SKM-1 (cell line): ENCODE results near the gene PTPRD.

Experiments
- DNase-seq: peaks from one replicate; lab custom pipeline; 2025; ENCODE audit not compliant: unreplicated experiment; lab: John Stamatoyannopoulos, UW

Gene PTPRD

GRCh38 chr9:8666060-8666459, 1946.7 kb downstream of the PTPRD start:
- no peak for DNase-seq

- peak; percentile 71 for DNase-seq
Observed at GRCh38 chr9:8660383-8660782, 1952.4 kb downstream of the PTPRD start.

GRCh38 chr9:8659108-8659507, 1953.7 kb downstream of the PTPRD start:
- no peak for DNase-seq

- DNase-seq = no peak
Observed at GRCh38 chr9:8655071-8655470, 1957.7 kb downstream of the PTPRD start.

GRCh38 chr9:8653855-8654254, 1958.9 kb downstream of the PTPRD start:
- peak; percentile 35 for DNase-seq

- no peak for DNase-seq
Observed at GRCh38 chr9:8653111-8653510, 1959.7 kb downstream of the PTPRD start.

- DNase-seq = no peak
Observed at GRCh38 chr9:8652255-8652654, 1960.5 kb downstream of the PTPRD start.

- no peak for DNase-seq
Observed at GRCh38 chr9:8651846-8652215, 1961.0 kb downstream of the PTPRD start.

GRCh38 chr9:8651070-8651845, 1961.5 kb downstream of the PTPRD start:
- no peak for DNase-seq

- DNase-seq = no peak
Observed at GRCh38 chr9:8649807-8650206, 1963.0 kb downstream of the PTPRD start.

GRCh38 chr9:8649160-8649559, 1963.6 kb downstream of the PTPRD start:
- DNase-seq = no peak

GRCh38 chr9:8648271-8648845, 1964.4 kb downstream of the PTPRD start:
- no peak for DNase-seq

- no peak for DNase-seq
Observed at GRCh38 chr9:8647824-8648223, 1965.0 kb downstream of the PTPRD start.

GRCh38 chr9:8644571-8644970, 1968.2 kb downstream of the PTPRD start:
- no peak for DNase-seq

GRCh38 chr9:8643896-8644295, 1968.9 kb downstream of the PTPRD start:
- DNase-seq = no peak

- no peak for DNase-seq
Observed at GRCh38 chr9:8643464-8643863, 1969.3 kb downstream of the PTPRD start.

- no peak for DNase-seq
Observed at GRCh38 chr9:8640761-8641160, 1972.0 kb downstream of the PTPRD start.

- DNase-seq = no peak
Observed at GRCh38 chr9:8637626-8638025, 1975.2 kb downstream of the PTPRD start.

GRCh38 chr9:8633784-8634183, 1979.0 kb downstream of the PTPRD start:
- DNase-seq = no peak

- no peak for DNase-seq
Observed at GRCh38 chr9:8632493-8632892, 1980.3 kb downstream of the PTPRD start.

- DNase-seq = no peak
Observed at GRCh38 chr9:8628791-8629190, 1984.0 kb downstream of the PTPRD start.

- no peak for DNase-seq
Observed at GRCh38 chr9:8627976-8628679, 1984.7 kb downstream of the PTPRD start.
